Naive thymus-derived CD4-positive, alpha-beta T cell (primary cell): ENCODE data around the gene FAM133A. TPM values are rescaled to one million over a fixed set of nuclear protein-coding genes. Genes with fewer than 3 reads are reported as not detected.

Experiments used
- ATAC-seq: fragments of 150-1000 bp; cut with Tn5 transposase; 2 replicates; pipeline ENCODE4 v1.10.0; 2021; ENCODE audit warnings: mild to moderate bottlenecking, moderate library complexity
- CTCF ChIA-PET: fragments of 350-600 bp; sonication (Branson Sonifier 250); formaldehyde crosslinking; loops from one replicate; lab custom pipeline; 2021; ENCODE audit warnings: antibody characterized with exemption; lab: Charles Lee
- POLR2A ChIA-PET: fragments of 350-600 bp; sonication (Branson Sonifier 250); formaldehyde crosslinking; loops from one replicate; lab custom pipeline; 2021; ENCODE audit warnings: antibody characterized with exemption, inconsistent platforms; lab: Charles Lee
- DNase-seq, 9 donors: peaks; one replicate each; pipeline versions ENCODE4 v3.0.0 to v3.0.0-alpha.2; 2020 to 2022; ENCODE audit warnings: mixed read lengths in 1 of 9
- H3K27ac ChIP-seq: one replicate; pipeline ENCODE4 v1.7.0; 2013; ENCODE audit warnings: mild to moderate bottlenecking, low read depth, low read length, moderate library complexity
- H3K27me3 ChIP-seq, 2 donors: one replicate each; pipeline ENCODE4 v1.7.0; 2013; ENCODE audit warnings: low read length in 2 of 2, mild to moderate bottlenecking in 2 of 2, moderate library complexity in 2 of 2; ENCODE audit not compliant: control insufficient read depth in 2 of 2, insufficient read depth in 2 of 2
- H3K36me3 ChIP-seq, 3 experiments: 1 replicate in 2 of 3; 2 replicates in 1 of 3; pipeline ENCODE4 v1.7.0; 2013; ENCODE audit warnings: low read length in 3 of 3, mild to moderate bottlenecking in 3 of 3, moderate library complexity in 1 of 3; ENCODE audit not compliant: insufficient read depth in 3 of 3, control insufficient read depth in 2 of 3
- H3K4me1 ChIP-seq, 2 donors: one replicate each; pipeline ENCODE4 v1.7.0; 2013; ENCODE audit warnings: low read length in 2 of 2, mild to moderate bottlenecking in 2 of 2, moderate library complexity in 1 of 2; ENCODE audit not compliant: control insufficient read depth in 2 of 2, insufficient read depth in 2 of 2
- H3K4me3 ChIP-seq: 2 replicates; pipeline ENCODE4 v1.7.0; 2013; ENCODE audit warnings: mild to moderate bottlenecking, low read length
- H3K9me3 ChIP-seq, 3 experiments: 1 replicate in 2 of 3; 2 replicates in 1 of 3; pipeline ENCODE4 v1.7.0; 2013; ENCODE audit warnings: low read length in 3 of 3; ENCODE audit not compliant: control insufficient read depth in 2 of 3
- H3K27ac Mint-ChIP-seq, 9 donors: one replicate each; pipeline ENCODE4 v1.8.0; 2020 to 2022; ENCODE audit warnings: mixed read lengths in 9 of 9, mild to moderate bottlenecking in 8 of 9, moderate library complexity in 5 of 9, inconsistent platforms in 2 of 9
- H3K27me3 Mint-ChIP-seq, 5 donors: one replicate each; pipeline ENCODE4 v1.8.0; 2021 to 2022; ENCODE audit warnings: mixed read lengths in 5 of 5, mild to moderate bottlenecking in 1 of 5
- H3K36me3 Mint-ChIP-seq, 5 donors: one replicate each; pipeline ENCODE4 v1.8.0; 2020 to 2022; ENCODE audit warnings: mixed read lengths in 5 of 5, mild to moderate bottlenecking in 3 of 5, inconsistent platforms in 1 of 5
- H3K4me1 Mint-ChIP-seq, 7 donors: one replicate each; pipeline ENCODE4 v1.8.0; 2020 to 2022; ENCODE audit warnings: mixed read lengths in 7 of 7, mild to moderate bottlenecking in 3 of 7, inconsistent platforms in 1 of 7
- H3K4me3 Mint-ChIP-seq, 10 donors: one replicate each; pipeline ENCODE4 v1.8.0; 2020 to 2022; ENCODE audit warnings: mild to moderate bottlenecking in 10 of 10, mixed read lengths in 10 of 10, moderate library complexity in 6 of 10, inconsistent platforms in 2 of 10
- H3K9me3 Mint-ChIP-seq, 11 donors: one replicate each; pipeline ENCODE4 v1.8.0; 2020 to 2022; ENCODE audit warnings: mixed read lengths in 11 of 11, mild to moderate bottlenecking in 4 of 11, inconsistent platforms in 1 of 11, moderate library complexity in 1 of 11
- intact Hi-C, 2 donors: fragments of 100-400 bp; cut with micrococcal nuclease; formaldehyde crosslinking; loops; one replicate each; pipeline ENCODE4 v1.15.1; 2023
- polyA plus RNA-seq, 2 donors: library from polyadenylated mRNA; unstranded; fragments of 300-500 nt; fragmentation: Illumina TruSeq; gene quantifications; one replicate each; pipeline ENCODE4 v1.2.3, GENCODE V29; 2021
- total RNA-seq, 6 experiments: library from RNA in 5 of 6; stranded (reverse) in 5 of 6; gene quantifications; 1 replicate in 5 of 6; 2 replicates in 1 of 6; pipeline ENCODE4 v1.2.3 and lab custom pipeline; 2021 to 2026

FAM133A gene
- total RNA-seq (under 1 TPM in 2 of 5 experiments, not detected in 3; 0.13 to 0.22 TPM), polyA plus RNA-seq (not detected), total RNA-seq (lab: John Stamatoyannopoulos, UW) (not detected)

- Histone ChIP-seq H3K27ac (peak within 1 kb of the TSS; percentile 71), H3K36me3 (no peaks in the 10 kb centered on the region), H3K9me3 (no peaks in the 10 kb centered on the region), H3K4me3 (peak within 1 kb of the TSS; percentile 73), H3K27me3 (no peaks in the 10 kb centered on the region), H3K4me1 (peaks cover 0 to 7% of the 10 kb centered on the region in 2 donors)
- peaks cover 0 to 4% (median 0%) of the 10 kb centered on the region in 11 donors for H3K9me3 Mint-ChIP-seq
- DNase-seq (peak in 1 of 9 donors; percentile 33), ATAC-seq (peak; percentile 15)
- peak within 1 kb of the TSS; percentile 86 to 97 (median 94) for H3K4me3 Mint-ChIP-seq
- CTCF ChIA-PET, result no interaction called here
- intact Hi-C loops, result no loop called here
- peak within 1 kb of the TSS; percentile 85 to 97 (median 93) for H3K27ac Mint-ChIP-seq
- H3K27me3 Mint-ChIP-seq, result peaks cover 0 to 12% (median 0%) of the 10 kb centered on the region in 5 donors
- H3K36me3 Mint-ChIP-seq, result no peaks in the 10 kb centered on the region
- POLR2A ChIA-PET, result no interaction called here
- peaks cover 6 to 30% (median 13%) of the 10 kb centered on the region in 7 donors for H3K4me1 Mint-ChIP-seq
Observed at GRCh38 chrX:93673869-93674271, at the start of gene FAM133A. TSS of gene FAM133A (plus strand) at chrX:93674206. CDS start at chrX:93709420, 35,214 bp downstream.

DNA sequence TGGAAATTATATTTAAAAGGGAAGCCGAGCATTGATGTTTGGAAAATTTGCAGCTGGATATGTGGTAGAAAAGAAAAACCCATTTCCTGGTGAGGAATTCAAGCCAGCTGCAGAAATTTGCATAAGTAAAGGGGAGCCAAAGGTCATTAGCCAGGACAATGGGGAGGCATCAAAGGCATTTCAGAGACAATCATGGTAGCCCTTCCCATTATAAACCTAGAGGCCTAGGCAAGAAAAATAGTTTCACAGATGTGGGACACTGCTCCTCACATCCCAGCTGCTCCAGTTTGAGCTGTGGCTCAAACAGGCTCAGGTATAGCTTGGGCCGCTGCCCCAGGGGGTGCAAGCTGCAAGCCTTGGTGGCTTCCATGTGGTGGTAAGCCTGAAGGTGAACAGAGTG lies 36.4 kb upstream of the FAM133A start:
- Histone ChIP-seq H3K9me3 (no peaks in the 10 kb centered on the region), H3K36me3 (no peaks in the 10 kb centered on the region), H3K27ac (no peak overlapping the region), H3K4me1 (no peaks in the 10 kb centered on the region), H3K27me3 (no peaks in the 10 kb centered on the region), H3K4me3 (no peak overlapping the region)
- Mint-ChIP-seq H3K9me3 (peaks cover 0 to 4% (median 0%) of the 10 kb centered on the region in 11 donors), H3K27me3 (no peaks in the 10 kb centered on the region), H3K36me3 (no peaks in the 10 kb centered on the region), H3K4me1 (no peaks in the 10 kb centered on the region), H3K27ac (no peak overlapping the region), H3K4me3 (no peak overlapping the region)
- intact Hi-C loops, result no loop called here
- DNase-seq (no peak), ATAC-seq (no peak)
- POLR2A ChIA-PET, result no interaction called here
- CTCF ChIA-PET, result no interaction called here

- H3K4me3 ChIP-seq, result no peak overlapping the region
- no peaks in the 10 kb centered on the region for H3K4me1 ChIP-seq
- Mint-ChIP-seq H3K27ac (no peak overlapping the region), H3K27me3 (no peaks in the 10 kb centered on the region), H3K4me3 (no peak overlapping the region), H3K36me3 (peaks cover 0 to 3% (median 0%) of the 10 kb centered on the region in 5 donors), H3K4me1 (no peaks in the 10 kb centered on the region), H3K9me3 (peaks cover 0 to 5% (median 0%) of the 10 kb centered on the region in 11 donors)
- H3K27ac ChIP-seq, result no peak overlapping the region
- H3K9me3 ChIP-seq, result no peaks in the 10 kb centered on the region
- no peaks in the 10 kb centered on the region for H3K27me3 ChIP-seq
- CTCF ChIA-PET, result no interaction called here
- H3K36me3 ChIP-seq, result no peaks in the 10 kb centered on the region
- ATAC-seq (no peak), DNase-seq (no peak)
- POLR2A ChIA-PET, result no interaction called here
- intact Hi-C loops, result no loop called here
Observed at GRCh38 chrX:93649381-93649780, 24.6 kb upstream of the FAM133A start.

DNA sequence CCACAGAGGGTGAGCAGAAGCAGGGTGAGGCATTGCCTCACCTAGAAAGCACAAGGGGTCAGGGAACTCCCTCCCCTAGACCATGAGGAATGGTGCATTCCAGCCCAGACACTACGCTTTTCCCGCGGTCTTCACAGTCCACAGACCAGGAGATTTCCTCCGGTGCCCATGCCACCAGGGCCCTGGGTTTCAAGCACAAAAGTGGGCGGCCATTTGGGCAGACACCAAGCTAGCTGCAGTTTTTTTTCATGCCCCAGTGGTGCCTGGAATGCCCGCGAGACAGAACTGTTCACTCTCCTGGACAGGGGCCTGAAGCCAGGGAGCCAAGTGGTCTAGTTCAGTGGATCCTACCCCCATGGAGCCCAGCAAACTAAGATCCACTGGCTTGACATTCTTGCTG lies 13.4 kb upstream of the FAM133A start:
- Histone ChIP-seq H3K4me3 (no peak overlapping the region), H3K9me3 (no peaks in the 10 kb centered on the region), H3K4me1 (no peaks in the 10 kb centered on the region), H3K27ac (no peak overlapping the region), H3K27me3 (no peaks in the 10 kb centered on the region), H3K36me3 (no peaks in the 10 kb centered on the region)
- ATAC-seq, result no peak
- Mint-ChIP-seq H3K4me3 (no peak overlapping the region), H3K9me3 (no peaks in the 10 kb centered on the region), H3K27ac (no peak overlapping the region), H3K4me1 (no peaks in the 10 kb centered on the region), H3K36me3 (no peaks in the 10 kb centered on the region), H3K27me3 (no peaks in the 10 kb centered on the region)
- intact Hi-C loops, result no loop called here
- ChIA-PET POLR2A (no interaction called here), CTCF (no interaction called here)
- no peak for DNase-seq

- ChIA-PET POLR2A (interaction anchor here (0.6 kb wide), 1 partner anchor 32 kb away, joined by 6 read pairs; no protein-coding TSS in a partner anchor), CTCF (no interaction called here)
- DNase-seq, result peak; percentile 22 to 71 (median 60)
- Mint-ChIP-seq H3K27me3 (peaks cover 0 to 12% (median 0%) of the 10 kb centered on the region in 5 donors), H3K4me3 (peak within 1 kb of the TSS; percentile 86 to 97 (median 94)), H3K9me3 (peaks cover 0 to 4% (median 0%) of the 10 kb centered on the region in 11 donors), H3K27ac (peak within 1 kb of the TSS; percentile 85 to 97 (median 93)), H3K36me3 (no peaks in the 10 kb centered on the region), H3K4me1 (peaks cover 6 to 30% (median 13%) of the 10 kb centered on the region in 7 donors)
- Histone ChIP-seq H3K4me1 (peaks cover 0 to 7% of the 10 kb centered on the region in 2 donors), H3K9me3 (no peaks in the 10 kb centered on the region), H3K27ac (peak within 1 kb of the TSS; percentile 71), H3K36me3 (no peaks in the 10 kb centered on the region), H3K27me3 (no peaks in the 10 kb centered on the region), H3K4me3 (peak within 1 kb of the TSS; percentile 73)
- intact Hi-C loops, result no loop called here
- peak; percentile 82 for ATAC-seq
Observed at GRCh38 chrX:93673056-93673868, 744 bp upstream of the FAM133A start, which contains the start of gene NAP1L3. TSS of gene NAP1L3 (minus strand) at chrX:93673578. CDS start at chrX:93673304, 274 bp downstream.

DNA sequence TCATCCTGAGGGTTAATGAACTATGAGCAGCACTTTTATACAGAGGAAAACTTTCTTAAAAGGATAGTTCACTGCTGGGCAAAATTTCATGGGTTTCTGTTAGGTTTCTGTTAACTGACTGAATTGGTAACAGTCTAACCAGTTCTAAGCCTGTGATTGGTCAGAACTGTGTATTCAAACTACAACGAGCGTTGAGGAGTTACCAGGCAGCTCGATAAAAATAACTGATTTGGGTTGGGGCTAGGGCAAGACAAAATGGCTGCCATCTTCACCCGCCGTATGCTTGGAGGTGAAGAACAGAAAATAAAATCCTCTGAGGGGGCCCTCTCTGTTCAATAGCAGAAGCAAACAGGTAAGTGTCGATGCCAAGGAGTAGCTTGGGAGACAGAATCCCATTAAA lies 22.0 kb downstream of the FAM133A start:
- POLR2A ChIA-PET, result no interaction called here

More for the DNA sequence above, 22.0 kb downstream of the FAM133A start:
- Histone ChIP-seq H3K4me3 (no peak overlapping the region), H3K9me3 (no peaks in the 10 kb centered on the region), H3K36me3 (no peaks in the 10 kb centered on the region), H3K27ac (no peak overlapping the region), H3K27me3 (no peaks in the 10 kb centered on the region), H3K4me1 (no peaks in the 10 kb centered on the region)
- ATAC-seq (no peak), DNase-seq (no peak)
- H3K4me3 Mint-ChIP-seq, result no peak overlapping the region
- intact Hi-C loops, result no loop called here
- no peaks in the 10 kb centered on the region for H3K9me3 Mint-ChIP-seq
- no peaks in the 10 kb centered on the region for H3K36me3 Mint-ChIP-seq
- peaks cover 0 to 4% (median 0%) of the 10 kb centered on the region in 5 donors for H3K27me3 Mint-ChIP-seq
- CTCF ChIA-PET, result no interaction called here
- H3K27ac Mint-ChIP-seq, result no peak overlapping the region
- no peaks in the 10 kb centered on the region for H3K4me1 Mint-ChIP-seq
